Tongue (tissue), 2 donors: ENCODE data around the gene ABRACL. TPM values are rescaled to one million over a fixed set of nuclear protein-coding genes. Genes with fewer than 3 reads are reported as not detected.
"Not testable (repeated sequence)": the region's sequence is repeated elsewhere in the genome, so short reads cannot be mapped to it uniquely, and the experiment has no call there.

Experiments used
- DNase-seq: peaks from one replicate; pipeline ENCODE4 v3.0.0-alpha.2; 2015
- total RNA-seq: library from RNA; depleted of rRNA; stranded (reverse); fragments of >200 nt; gene quantifications from one replicate; pipeline ENCODE4 v1.2.3, GENCODE V29; 2014

The ABRACL gene
- total RNA-seq, 1 donor from 2014 or later, result 6.1 TPM

GRCh38 chr6:139011980-139012379, 16.6 kb upstream of the ABRACL start:
- DNase-seq, result no peak

- DNase-seq, result no peak
These were observed 15.3 kb upstream of the ABRACL start for GRCh38 chr6:139013185-139013800.

GRCh38 chr6:139014945-139015344, 13.6 kb upstream of the ABRACL start:
- no peak for DNase-seq

GRCh38 chr6:139016337-139017213, 12.0 kb upstream of the ABRACL start:
- DNase-seq, result peak; percentile 51

GRCh38 chr6:139017227-139017626, 11.3 kb upstream of the ABRACL start:
- peak; percentile 60 for DNase-seq

GRCh38 chr6:139019722-139020121, 8.8 kb upstream of the ABRACL start:
- no peak for DNase-seq

GRCh38 chr6:139020689-139021088, 7.9 kb upstream of the ABRACL start:
- no peak for DNase-seq

- DNase-seq, result not testable (repeated sequence)
These were observed 3.1 kb upstream of the ABRACL start for GRCh38 chr6:139025416-139025815.

- peak; percentile 14 for DNase-seq
These were observed 844 bp upstream of the ABRACL start for GRCh38 chr6:139027620-139028182.

GRCh38 chr6:139028215-139028657, 309 bp upstream of the ABRACL start:
- DNase-seq, result no peak

GRCh38 chr6:139029470-139030227, 1.1 kb downstream of the ABRACL start:
- peak; percentile 57 for DNase-seq

GRCh38 chr6:139030228-139030963, 1.9 kb downstream of the ABRACL start:
- no peak for DNase-seq

GRCh38 chr6:139037490-139037889, 8.9 kb downstream of the ABRACL start:
- no peak for DNase-seq

GRCh38 chr6:139044250-139044649, 15.7 kb downstream of the ABRACL start:
- no peak for DNase-seq

GRCh38 chr6:139047677-139048076, 19.1 kb downstream of the ABRACL start:
- DNase-seq, result no peak

- DNase-seq, result not testable (repeated sequence)
These were observed 20.4 kb downstream of the ABRACL start for GRCh38 chr6:139048912-139049311.

GRCh38 chr6:139050131-139050769, 21.7 kb downstream of the ABRACL start:
- DNase-seq, result not testable (repeated sequence)

GRCh38 chr6:139050770-139051313, 22.3 kb downstream of the ABRACL start:
- DNase-seq, result no peak

- no peak for DNase-seq
These were observed 23.0 kb downstream of the ABRACL start for GRCh38 chr6:139051396-139052060.

- DNase-seq, result no peak
These were observed 24.8 kb downstream of the ABRACL start for GRCh38 chr6:139053382-139053781.
